ENCODE measurements around the gene IPMK.
"Not testable (repeated sequence)": the region's sequence is repeated elsewhere in the genome, so short reads cannot be mapped to it uniquely, and the experiment has no call there.

The IPMK gene

GRCh38 chr10:58229856-58230255 lies 37.8 kb downstream of the IPMK start:
- not testable (repeated sequence) for DNase-seq (ENCODE audit: low read depth in 4 of 4, low spot score in 1 of 4)

GRCh38 chr10:58225654-58226053 lies 42.0 kb downstream of the IPMK start:
- DNase-seq (ENCODE audit: low read depth in 4 of 4, low spot score in 1 of 4): no peak

- no peak for DNase-seq (ENCODE audit: low read depth in 4 of 4, low spot score in 1 of 4)
Measured at GRCh38 chr10:58220769-58221451, 46.8 kb downstream of the IPMK start.

- no peak for DNase-seq (ENCODE audit: low read depth in 4 of 4, low spot score in 1 of 4)
Measured at GRCh38 chr10:58219875-58220274, 47.8 kb downstream of the IPMK start.

GRCh38 chr10:58217612-58218011 lies 50.1 kb downstream of the IPMK start:
- DNase-seq (ENCODE audit: low read depth in 4 of 4, low spot score in 1 of 4): no peak

- DNase-seq (ENCODE audit: low read depth in 4 of 4, low spot score in 1 of 4): no peak
Measured at GRCh38 chr10:58212622-58213021, 55.1 kb downstream of the IPMK start.

GRCh38 chr10:58210160-58210559 lies 57.5 kb downstream of the IPMK start:
- no peak for DNase-seq (ENCODE audit: low read depth in 4 of 4, low spot score in 1 of 4)

GRCh38 chr10:58209669-58210068 lies 58.0 kb downstream of the IPMK start:
- DNase-seq (ENCODE audit: low read depth in 4 of 4, low spot score in 1 of 4): no peak

GRCh38 chr10:58206251-58206650 lies 61.4 kb downstream of the IPMK start:
- DNase-seq (ENCODE audit: low read depth in 4 of 4, low spot score in 1 of 4): no peak

- DNase-seq (ENCODE audit: low read depth in 4 of 4, low spot score in 1 of 4): no peak
Measured at GRCh38 chr10:58201704-58202103, 66.0 kb downstream of the IPMK start.

- no peak for DNase-seq (ENCODE audit: low read depth in 4 of 4, low spot score in 1 of 4)
Measured at GRCh38 chr10:58189269-58189668, 78.4 kb downstream of the IPMK start.

- DNase-seq (ENCODE audit: low read depth in 4 of 4, low spot score in 1 of 4): no peak
Measured at GRCh38 chr10:58184120-58184670, 83.5 kb downstream of the IPMK start.

GRCh38 chr10:58180666-58181065 lies 87.0 kb downstream of the IPMK start:
- no peak for DNase-seq (ENCODE audit: low read depth in 4 of 4, low spot score in 1 of 4)

- no peak for DNase-seq (ENCODE audit: low read depth in 4 of 4, low spot score in 1 of 4)
Measured at GRCh38 chr10:58179238-58179637, 88.5 kb downstream of the IPMK start.

- no peak for DNase-seq (ENCODE audit: low read depth in 4 of 4, low spot score in 1 of 4)
Measured at GRCh38 chr10:58178811-58179210, 88.9 kb downstream of the IPMK start.

- DNase-seq (ENCODE audit: low read depth in 4 of 4, low spot score in 1 of 4): no peak
Measured at GRCh38 chr10:58177362-58177947, 90.2 kb downstream of the IPMK start.

- no peak for DNase-seq (ENCODE audit: low read depth in 4 of 4, low spot score in 1 of 4)
Measured at GRCh38 chr10:58175990-58176900, 91.4 kb downstream of the IPMK start.

GRCh38 chr10:58174831-58175230 lies 92.9 kb downstream of the IPMK start:
- no peak for DNase-seq (ENCODE audit: low read depth in 4 of 4, low spot score in 1 of 4)

GRCh38 chr10:58173391-58173790 lies 94.3 kb downstream of the IPMK start:
- DNase-seq (ENCODE audit: low read depth in 4 of 4, low spot score in 1 of 4): no peak

GRCh38 chr10:58171146-58171545 lies 96.5 kb downstream of the IPMK start:
- no peak for DNase-seq (ENCODE audit: low read depth in 4 of 4, low spot score in 1 of 4)

- no peak for DNase-seq (ENCODE audit: low read depth in 4 of 4, low spot score in 1 of 4)
Measured at GRCh38 chr10:58164517-58164916, 103.2 kb downstream of the IPMK start.

- DNase-seq (ENCODE audit: low read depth in 4 of 4, low spot score in 1 of 4): no peak
Measured at GRCh38 chr10:58158806-58159205, 108.9 kb downstream of the IPMK start.

Data from stimulated activated CD4-positive, alpha-beta T cell treated with anti-CD3 and anti-CD28 coated beads, Interleukin-1b, Interleukin-23, amount 100 ng/mL, for 24 hours (primary cell).